ENCODE measurements around the gene CLDN15.
"Not testable (repeated sequence)": the region's sequence is repeated elsewhere in the genome, so short reads cannot be mapped to it uniquely, and the experiment has no call there.

Gene CLDN15

DNA sequence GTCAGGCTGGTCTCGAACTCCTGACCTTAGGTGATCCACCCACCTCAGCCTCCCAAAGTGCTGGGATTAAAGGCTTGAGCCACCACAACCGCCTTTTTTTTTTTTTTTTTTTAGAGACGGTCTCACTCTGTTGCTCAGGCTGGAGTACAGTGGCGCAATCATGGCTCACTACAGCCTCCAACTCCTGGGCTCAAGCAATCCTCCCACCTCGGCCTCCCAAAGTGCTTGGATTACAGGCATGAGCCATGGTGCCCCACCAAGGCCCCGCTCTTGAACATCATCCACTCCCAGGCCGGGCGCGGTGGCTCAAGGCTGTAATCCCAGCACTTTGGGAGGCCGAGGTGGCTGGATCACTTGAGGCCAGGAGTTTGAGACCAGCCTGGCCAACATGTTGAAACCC lies 38.1 kb downstream of the CLDN15 start:
- H3K27me3 ChIP-seq (ENCODE audit: control insufficient read depth, insufficient read depth, low read length, poor library complexity, severe bottlenecking) = peaks cover 36% of the 10 kb centered on the region
- H3K27ac ChIP-seq (ENCODE audit: insufficient read depth, low read depth, low read length, poor library complexity, severe bottlenecking); H3K9me3 ChIP-seq (ENCODE audit: control insufficient read depth, low read length); H3K4me3 ChIP-seq (ENCODE audit: insufficient read depth, low read depth, low read length); H3K36me3 ChIP-seq (ENCODE audit: control insufficient read depth, insufficient read depth, low read length); H3K4me1 ChIP-seq (ENCODE audit: control insufficient read depth, insufficient read depth, low read length): not testable (repeated sequence)
- WGBS, 2 experiments = 94 to 95% methylated on average over 10 of the region's 10 CpGs

DNA sequence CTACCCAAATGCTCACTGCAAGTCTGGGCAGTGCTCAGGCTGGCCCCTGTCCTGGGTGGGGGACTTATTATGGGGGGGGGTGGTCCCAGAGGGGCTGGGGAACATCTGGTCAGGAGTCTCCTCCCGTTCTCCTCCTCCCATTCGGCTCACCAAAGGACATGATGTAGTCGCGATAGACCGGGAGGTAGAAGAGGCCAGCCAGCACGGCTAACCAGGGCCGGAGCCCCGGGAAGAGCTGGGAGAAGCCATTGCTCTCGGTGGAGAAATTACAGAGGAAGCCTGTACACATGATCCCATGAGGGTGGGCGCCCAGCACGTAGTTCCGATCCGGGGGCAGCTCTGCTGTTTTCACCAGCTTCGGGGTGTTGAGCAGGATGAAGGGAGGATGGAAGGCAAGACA lies 39.1 kb downstream of the CLDN15 start:
- Histone ChIP-seq H3K4me3 (ENCODE audit: insufficient read depth, low read depth, low read length) (no peak overlapping the region), H3K27me3 (ENCODE audit: control insufficient read depth, insufficient read depth, low read length, poor library complexity, severe bottlenecking) (peaks cover 34% of the 10 kb centered on the region), H3K27ac (ENCODE audit: insufficient read depth, low read depth, low read length, poor library complexity, severe bottlenecking) (no peak overlapping the region), H3K9me3 (ENCODE audit: control insufficient read depth, low read length) (no peaks in the 10 kb centered on the region), H3K36me3 (ENCODE audit: control insufficient read depth, insufficient read depth, low read length) (no peaks in the 10 kb centered on the region), H3K4me1 (ENCODE audit: control insufficient read depth, insufficient read depth, low read length) (no peaks in the 10 kb centered on the region)
- 90 to 92% methylated on average over 14 of the region's 14 CpGs for WGBS, 2 experiments

DNA sequence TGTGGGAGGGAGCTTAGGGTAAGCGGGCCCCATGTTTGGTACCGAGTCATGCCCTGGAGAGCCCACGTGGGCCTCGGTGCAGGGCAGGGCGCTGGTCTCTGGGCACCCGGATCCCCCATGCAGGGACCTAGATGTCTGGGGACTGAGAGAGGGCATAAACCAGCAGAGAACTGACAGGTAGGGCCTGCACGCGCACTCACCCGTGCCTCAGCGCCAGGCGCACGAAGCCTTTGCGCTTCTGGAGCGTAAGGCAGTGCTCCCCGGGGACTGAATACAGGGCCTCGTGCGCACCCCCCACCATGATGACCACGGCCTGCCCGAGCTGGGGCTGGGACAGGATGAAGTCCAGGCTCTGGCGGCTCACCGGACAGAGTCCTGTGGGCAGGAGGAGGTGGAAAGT lies 39.6 kb downstream of the CLDN15 start:
- Histone ChIP-seq H3K4me3 (ENCODE audit: insufficient read depth, low read depth, low read length) (no peak overlapping the region), H3K27ac (ENCODE audit: insufficient read depth, low read depth, low read length, poor library complexity, severe bottlenecking) (no peak overlapping the region), H3K36me3 (ENCODE audit: control insufficient read depth, insufficient read depth, low read length) (no peaks in the 10 kb centered on the region), H3K9me3 (ENCODE audit: control insufficient read depth, low read length) (no peaks in the 10 kb centered on the region), H3K27me3 (ENCODE audit: control insufficient read depth, insufficient read depth, low read length, poor library complexity, severe bottlenecking) (peaks cover 29% of the 10 kb centered on the region), H3K4me1 (ENCODE audit: control insufficient read depth, insufficient read depth, low read length) (no peaks in the 10 kb centered on the region)
- WGBS, 2 experiments = 92 to 93% methylated on average over 21 of the region's 21 CpGs

DNA sequence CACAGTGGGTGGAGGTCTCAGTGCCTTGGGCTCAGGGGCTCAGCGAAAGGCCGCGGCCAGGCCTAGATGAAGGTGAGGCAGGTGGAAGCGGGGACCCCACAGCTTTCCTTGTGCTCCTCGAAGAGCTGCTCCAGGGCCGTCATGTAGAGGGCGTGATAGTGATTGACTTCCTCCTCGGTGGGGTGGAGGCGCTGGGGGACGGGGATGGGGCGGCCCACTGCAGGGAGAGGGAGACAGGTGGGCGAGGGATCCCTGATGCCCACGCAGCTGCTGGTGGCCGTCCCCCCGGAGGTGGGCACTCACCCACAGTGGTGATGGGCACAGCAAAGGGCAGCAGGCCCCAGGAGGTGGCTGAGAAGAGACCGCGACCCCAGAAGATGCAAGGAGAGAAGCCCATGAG lies 41.7 kb downstream of the CLDN15 start:
- Histone ChIP-seq H3K9me3 (ENCODE audit: control insufficient read depth, low read length) (no peaks in the 10 kb centered on the region), H3K36me3 (ENCODE audit: control insufficient read depth, insufficient read depth, low read length) (no peaks in the 10 kb centered on the region), H3K4me3 (ENCODE audit: insufficient read depth, low read depth, low read length) (no peak overlapping the region), H3K4me1 (ENCODE audit: control insufficient read depth, insufficient read depth, low read length) (no peaks in the 10 kb centered on the region), H3K27ac (ENCODE audit: insufficient read depth, low read depth, low read length, poor library complexity, severe bottlenecking) (no peak overlapping the region), H3K27me3 (ENCODE audit: control insufficient read depth, insufficient read depth, low read length, poor library complexity, severe bottlenecking) (peaks cover 8% of the 10 kb centered on the region)
- WGBS, 2 experiments = 93 to 94% methylated on average over 17 of the region's 17 CpGs

DNA sequence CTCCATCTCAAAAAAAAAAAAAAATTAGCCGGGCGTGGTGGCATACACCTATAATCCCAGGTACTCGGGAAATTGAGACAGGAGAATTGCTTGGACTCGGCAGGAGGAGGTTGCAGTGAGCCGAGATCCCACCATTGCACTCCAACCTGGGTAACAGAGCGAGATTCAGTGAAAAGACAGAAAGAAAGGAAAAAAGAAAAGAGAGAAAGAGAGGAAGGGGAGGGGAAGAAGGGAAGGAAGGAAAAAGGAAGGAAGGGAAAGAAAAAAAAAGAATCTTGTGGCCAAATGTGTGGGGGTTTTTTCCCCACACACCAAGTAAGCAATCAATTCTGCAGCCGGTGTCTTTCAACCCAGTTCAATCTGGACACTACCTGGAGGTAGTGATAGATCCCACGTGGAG lies 48.5 kb downstream of the CLDN15 start:
- Histone ChIP-seq H3K9me3 (ENCODE audit: control insufficient read depth, low read length) (no peaks in the 10 kb centered on the region), H3K4me1 (ENCODE audit: control insufficient read depth, insufficient read depth, low read length) (no peaks in the 10 kb centered on the region), H3K36me3 (ENCODE audit: control insufficient read depth, insufficient read depth, low read length) (no peaks in the 10 kb centered on the region), H3K4me3 (ENCODE audit: insufficient read depth, low read depth, low read length) (no peak overlapping the region), H3K27ac (ENCODE audit: insufficient read depth, low read depth, low read length, poor library complexity, severe bottlenecking) (no peak overlapping the region), H3K27me3 (ENCODE audit: control insufficient read depth, insufficient read depth, low read length, poor library complexity, severe bottlenecking) (no peaks in the 10 kb centered on the region)
- 84 to 88% methylated on average over 8 of the region's 8 CpGs for WGBS, 2 experiments

DNA sequence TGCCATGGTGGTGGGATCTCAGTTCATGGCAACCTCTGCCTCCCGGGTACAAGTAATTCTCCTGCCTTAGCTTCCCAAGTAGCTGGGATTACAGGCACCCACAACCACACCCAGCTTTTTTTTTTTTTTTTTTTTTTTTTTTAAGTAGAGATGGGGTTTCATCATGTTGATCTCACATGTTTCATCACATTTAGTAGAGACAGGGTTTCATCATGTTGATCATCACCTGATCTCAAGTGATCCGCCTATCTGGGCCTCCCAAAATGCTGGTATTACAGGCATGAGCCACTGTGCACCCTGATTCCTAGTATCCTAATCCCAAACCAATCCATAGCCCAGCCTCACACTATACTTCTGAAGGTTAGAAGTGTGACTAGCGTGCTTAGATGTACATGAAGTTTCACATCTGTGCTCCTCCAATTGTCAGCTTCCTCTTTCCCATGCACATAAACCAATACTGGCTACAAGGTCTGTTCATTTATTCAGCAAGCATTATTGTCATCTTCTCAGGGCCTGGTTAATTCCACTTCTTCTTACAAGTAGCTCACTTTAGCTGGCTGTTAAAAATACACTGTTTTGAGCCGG lies 50.7 kb downstream of the CLDN15 start:
- Histone ChIP-seq H3K9me3 (ENCODE audit: control insufficient read depth, low read length) (no peaks in the 10 kb centered on the region), H3K27ac (ENCODE audit: insufficient read depth, low read depth, low read length, poor library complexity, severe bottlenecking) (no peak overlapping the region), H3K27me3 (ENCODE audit: control insufficient read depth, insufficient read depth, low read length, poor library complexity, severe bottlenecking) (peaks cover 3% of the 10 kb centered on the region), H3K4me3 (ENCODE audit: insufficient read depth, low read depth, low read length) (no peak overlapping the region), H3K4me1 (ENCODE audit: control insufficient read depth, insufficient read depth, low read length) (no peaks in the 10 kb centered on the region), H3K36me3 (ENCODE audit: control insufficient read depth, insufficient read depth, low read length) (no peaks in the 10 kb centered on the region)
- 91 to 95% methylated on average over 4 of the region's 4 CpGs for WGBS, 2 experiments

DNA sequence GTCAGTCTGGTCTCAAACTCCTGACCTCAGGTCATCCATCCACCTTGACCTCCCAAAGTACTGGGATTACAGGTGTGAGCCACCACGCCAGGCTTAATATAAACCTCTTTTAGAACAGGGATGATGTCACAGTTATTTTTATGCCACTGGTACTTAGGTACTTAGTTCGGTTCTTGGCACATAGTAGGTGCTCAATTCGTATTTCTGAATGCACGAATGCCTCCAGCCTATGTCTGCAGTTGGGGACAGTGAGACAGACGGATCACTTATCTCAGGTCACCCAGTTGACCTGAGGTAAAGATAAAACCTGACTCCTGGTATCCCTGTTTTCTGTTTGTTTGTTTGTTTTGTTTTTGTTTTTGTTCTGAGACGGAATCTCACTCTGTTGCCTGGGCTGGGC lies 51.4 kb downstream of the CLDN15 start:
- Histone ChIP-seq H3K4me3 (ENCODE audit: insufficient read depth, low read depth, low read length) (no peak overlapping the region), H3K4me1 (ENCODE audit: control insufficient read depth, insufficient read depth, low read length) (no peaks in the 10 kb centered on the region), H3K27ac (ENCODE audit: insufficient read depth, low read depth, low read length, poor library complexity, severe bottlenecking) (no peak overlapping the region), H3K27me3 (ENCODE audit: control insufficient read depth, insufficient read depth, low read length, poor library complexity, severe bottlenecking) (peaks cover 6% of the 10 kb centered on the region), H3K9me3 (ENCODE audit: control insufficient read depth, low read length) (no peaks in the 10 kb centered on the region), H3K36me3 (ENCODE audit: control insufficient read depth, insufficient read depth, low read length) (no peaks in the 10 kb centered on the region)
- 93 to 96% methylated on average over 6 of the region's 6 CpGs for WGBS, 2 experiments

DNA sequence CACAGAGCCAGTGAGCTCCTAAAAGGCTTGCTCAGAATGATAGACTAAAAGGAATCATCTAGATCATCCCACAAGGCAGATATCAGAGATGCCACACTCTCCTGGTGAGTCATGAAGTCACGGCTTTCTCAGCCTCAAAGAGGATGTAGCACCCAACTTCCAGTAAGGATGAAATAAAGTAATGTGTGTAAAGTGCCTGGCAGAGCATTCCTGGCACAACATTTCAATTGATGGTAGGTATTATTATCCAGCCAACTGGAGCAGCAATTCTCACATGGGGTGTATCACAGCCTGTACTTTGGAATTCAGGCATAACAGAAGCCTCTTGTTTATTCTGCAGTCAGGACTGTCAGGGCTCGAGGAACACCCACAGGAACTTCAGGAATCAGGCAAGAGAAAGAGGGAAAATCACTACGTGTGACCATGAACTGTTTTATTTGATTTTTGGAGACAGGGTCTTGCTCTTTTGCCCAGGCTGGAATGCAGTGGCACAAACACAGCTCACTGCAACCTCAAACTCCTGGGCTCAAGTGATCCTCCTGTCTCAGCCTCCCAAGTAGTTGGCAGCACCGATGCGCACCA lies 52.3 kb downstream of the CLDN15 start:
- Histone ChIP-seq H3K4me1 (ENCODE audit: control insufficient read depth, insufficient read depth, low read length) (peaks cover 2% of the 10 kb centered on the region), H3K9me3 (ENCODE audit: control insufficient read depth, low read length) (no peaks in the 10 kb centered on the region), H3K36me3 (ENCODE audit: control insufficient read depth, insufficient read depth, low read length) (no peaks in the 10 kb centered on the region), H3K27me3 (ENCODE audit: control insufficient read depth, insufficient read depth, low read length, poor library complexity, severe bottlenecking) (peaks cover 14% of the 10 kb centered on the region), H3K27ac (ENCODE audit: insufficient read depth, low read depth, low read length, poor library complexity, severe bottlenecking) (no peak overlapping the region), H3K4me3 (ENCODE audit: insufficient read depth, low read depth, low read length) (no peak overlapping the region)
- WGBS, 2 experiments = 76 to 80% methylated on average over 5 of the region's 5 CpGs

Data from ectodermal cell (in vitro differentiated cells).